Uterus (tissue), 4 donors: Measurements from ENCODE around the gene REG4. TPM values are rescaled to one million over a fixed set of nuclear protein-coding genes. Genes with fewer than 3 reads are reported as not detected.

Source experiments
- DNase-seq, 2 donors: peaks; one replicate each; pipeline ENCODE4 v3.0.0-alpha.2; 2019 to 2020
- H3K27ac ChIP-seq, 2 donors: fragments of 200-600 bp; sonication (generic); 1 replicate in 1 of 2; 2 replicates in 1 of 2; pipeline ENCODE4 v1.5.1; 2016 to 2018
- H3K27me3 ChIP-seq, 2 donors: fragments of 200-600 bp; sonication (generic); one replicate each; pipeline ENCODE4 v1.5.1; 2018 to 2019; ENCODE audit warnings: control low read depth in 1 of 2
- H3K36me3 ChIP-seq, 2 donors: fragments of 200-600 bp; sonication (generic); one replicate each; pipeline ENCODE4 v1.5.1; 2019; ENCODE audit warnings: control low read depth in 1 of 2
- H3K4me1 ChIP-seq, 2 donors: fragments of 200-600 bp; sonication (generic); one replicate each; pipeline ENCODE4 v1.5.1; 2018 to 2019; ENCODE audit warnings: control low read depth in 1 of 2
- H3K4me3 ChIP-seq, 2 donors: fragments of 200-600 bp; sonication (generic); 1 replicate in 1 of 2; 2 replicates in 1 of 2; pipeline ENCODE4 v1.5.1; 2018 to 2019; ENCODE audit warnings: mild to moderate bottlenecking in 1 of 2
- H3K9me3 ChIP-seq, 2 donors: fragments of 200-600 bp; sonication (generic); one replicate each; pipeline ENCODE4 v1.5.1; 2019; ENCODE audit warnings: control low read depth in 1 of 2
- POLR2A ChIP-seq, 2 donors: fragments of 450-650 bp; IDR thresholded peaks; one replicate each; pipeline ENCODE4 v1.6.1; 2016; ENCODE audit warnings: antibody characterized with exemption in 2 of 2, mild to moderate bottlenecking in 1 of 2, moderate library complexity in 1 of 2
- intact Hi-C: fragments of 100-400 bp; cut with DNase I; formaldehyde crosslinking; loops from one replicate; pipeline ENCODE4 v1.15.1; 2023; ENCODE audit warnings: low total_unique reads
- total RNA-seq, 4 donors: library from RNA; depleted of rRNA in 3 of 4; stranded (reverse); fragments of >200 nt in 3 of 4; gene quantifications; one replicate each; pipeline versions ENCODE4 v1.1.0 to v1.2.4, GENCODE V29; 2014 to 2023
- TF ChIP-seq, protein P1 (sequence below), 4 experiments: fragments of 200-600 bp in 2 of 4; fragments of 450-650 bp in 2 of 4; sonication (generic) in 2 of 4; IDR thresholded peaks; one replicate each; pipeline ENCODE4 v1.5.1; 2016 to 2019; ENCODE audit warnings: antibody characterized with exemption in 4 of 4, mild to moderate bottlenecking in 2 of 4, moderate library complexity in 1 of 4
- donor health status: DM: yes; HTN: yes; CAD: no.

REG4 gene
- total RNA-seq, 4 donors from 2014 or later = not detected

DNA sequence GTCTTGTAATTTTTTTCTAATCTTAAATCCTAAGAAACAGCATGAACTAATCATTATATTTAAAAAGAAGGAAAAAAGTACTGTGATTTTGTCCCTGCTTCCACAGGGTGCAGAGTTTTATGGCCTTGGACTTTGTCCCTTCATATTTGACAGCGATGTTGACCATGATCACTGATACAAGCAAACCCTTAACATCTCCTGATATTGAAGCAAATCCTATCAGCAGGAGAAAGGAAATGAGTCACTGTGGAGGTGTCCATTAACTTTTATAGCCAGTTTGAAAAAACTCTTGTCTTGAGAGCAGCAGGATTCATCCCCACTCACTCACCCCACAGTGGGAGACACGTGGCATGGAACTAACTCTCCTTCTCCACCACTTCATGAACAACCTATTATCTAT, 5.1 kb upstream of the REG4 start:
- TF ChIP-seq, protein P1, sequence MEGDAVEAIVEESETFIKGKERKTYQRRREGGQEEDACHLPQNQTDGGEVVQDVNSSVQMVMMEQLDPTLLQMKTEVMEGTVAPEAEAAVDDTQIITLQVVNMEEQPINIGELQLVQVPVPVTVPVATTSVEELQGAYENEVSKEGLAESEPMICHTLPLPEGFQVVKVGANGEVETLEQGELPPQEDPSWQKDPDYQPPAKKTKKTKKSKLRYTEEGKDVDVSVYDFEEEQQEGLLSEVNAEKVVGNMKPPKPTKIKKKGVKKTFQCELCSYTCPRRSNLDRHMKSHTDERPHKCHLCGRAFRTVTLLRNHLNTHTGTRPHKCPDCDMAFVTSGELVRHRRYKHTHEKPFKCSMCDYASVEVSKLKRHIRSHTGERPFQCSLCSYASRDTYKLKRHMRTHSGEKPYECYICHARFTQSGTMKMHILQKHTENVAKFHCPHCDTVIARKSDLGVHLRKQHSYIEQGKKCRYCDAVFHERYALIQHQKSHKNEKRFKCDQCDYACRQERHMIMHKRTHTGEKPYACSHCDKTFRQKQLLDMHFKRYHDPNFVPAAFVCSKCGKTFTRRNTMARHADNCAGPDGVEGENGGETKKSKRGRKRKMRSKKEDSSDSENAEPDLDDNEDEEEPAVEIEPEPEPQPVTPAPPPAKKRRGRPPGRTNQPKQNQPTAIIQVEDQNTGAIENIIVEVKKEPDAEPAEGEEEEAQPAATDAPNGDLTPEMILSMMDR (IDR thresholded peaks at IDR 0.05) = no peak
- TF ChIP-seq POLR2A (IDR thresholded peaks at IDR 0.05) = no peak
- H3K27me3 ChIP-seq = no peaks in the 10 kb centered on the region
- no peak for DNase-seq
- H3K36me3 ChIP-seq = no peaks in the 10 kb centered on the region
- H3K27ac ChIP-seq = no peak overlapping the region
- H3K4me1 ChIP-seq = no peaks in the 10 kb centered on the region
- H3K9me3 ChIP-seq = no peaks in the 10 kb centered on the region
- H3K4me3 ChIP-seq = no peak overlapping the region
- intact Hi-C loops = no loop called here

DNA sequence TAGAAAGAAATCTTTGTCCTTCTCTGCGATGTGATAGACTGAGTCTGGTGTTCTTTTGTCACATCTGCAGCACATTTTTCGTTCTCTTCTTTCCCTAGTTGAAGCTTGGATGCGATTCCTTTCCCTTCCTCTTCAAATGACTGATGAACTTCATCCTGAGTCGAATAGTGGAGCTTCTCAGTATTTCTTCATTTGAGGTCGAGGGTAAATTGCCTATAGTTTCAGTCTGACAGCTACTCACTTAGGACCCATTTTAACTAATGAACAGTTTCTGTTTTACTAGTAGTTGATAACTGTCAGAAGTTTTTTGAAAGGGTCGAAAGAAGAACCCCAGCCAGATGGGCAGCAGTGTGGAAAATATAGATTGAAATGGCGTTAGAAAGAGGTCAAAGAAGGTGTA, 4.7 kb upstream of the REG4 start:
- no peaks in the 10 kb centered on the region for H3K36me3 ChIP-seq
- no peaks in the 10 kb centered on the region for H3K9me3 ChIP-seq
- no peak for DNase-seq
- no peaks in the 10 kb centered on the region for H3K27me3 ChIP-seq
- intact Hi-C loops = no loop called here
- no peaks in the 10 kb centered on the region for H3K4me1 ChIP-seq
- H3K27ac ChIP-seq = no peak overlapping the region
- TF ChIP-seq, protein P1 (IDR thresholded peaks at IDR 0.05) = no peak
- no peak overlapping the region for H3K4me3 ChIP-seq

DNA sequence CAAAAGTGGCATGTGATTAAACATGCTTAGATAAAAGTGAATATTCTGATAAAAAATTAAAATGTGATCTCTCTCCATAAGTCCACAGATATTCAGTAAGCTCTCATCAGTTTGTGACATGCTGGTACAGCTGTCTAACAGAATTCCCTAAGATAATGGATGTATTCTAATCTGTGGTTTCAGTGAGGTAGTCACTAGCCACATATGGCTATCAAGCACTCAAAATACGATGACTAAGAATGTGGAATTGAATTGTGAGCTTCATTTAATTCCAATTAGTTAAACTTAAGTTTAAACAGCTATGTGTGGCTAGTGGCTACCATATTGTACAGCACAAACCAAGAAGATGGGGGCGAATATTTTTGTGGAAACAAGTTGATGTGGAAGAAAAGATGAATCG, 4.1 kb upstream of the REG4 start:
- no peak for TF ChIP-seq POLR2A (IDR thresholded peaks at IDR 0.05)
- TF ChIP-seq, protein P1 (IDR thresholded peaks at IDR 0.05) = no peak
- H3K36me3 ChIP-seq = no peaks in the 10 kb centered on the region
- no peaks in the 10 kb centered on the region for H3K9me3 ChIP-seq
- H3K27ac ChIP-seq = no peak overlapping the region
- intact Hi-C loops = no loop called here
- H3K4me1 ChIP-seq = no peaks in the 10 kb centered on the region
- H3K4me3 ChIP-seq = no peak overlapping the region
- H3K27me3 ChIP-seq = no peaks in the 10 kb centered on the region
- DNase-seq = no peak

DNA sequence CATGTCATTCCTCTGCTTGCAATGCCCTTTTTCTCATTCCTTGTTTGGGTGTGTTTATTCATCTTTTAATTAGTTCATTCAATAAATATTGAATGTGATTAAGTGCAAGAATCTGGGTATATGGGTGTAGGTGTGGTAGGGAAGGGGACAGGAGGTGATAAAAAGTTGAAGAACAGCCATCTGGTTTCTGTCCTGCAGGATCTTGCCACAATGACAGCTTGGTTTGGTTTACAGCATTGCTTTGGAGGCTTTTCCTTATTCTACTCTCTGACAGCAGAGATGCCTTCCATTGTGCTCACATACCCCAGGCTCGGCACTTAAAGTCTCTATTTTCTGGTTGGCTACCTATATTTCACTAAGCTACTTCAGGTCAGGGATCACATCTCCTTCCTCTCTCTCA, 3.0 kb upstream of the REG4 start:
- Histone ChIP-seq H3K36me3 (no peaks in the 10 kb centered on the region), H3K9me3 (no peaks in the 10 kb centered on the region), H3K27ac (no peak overlapping the region), H3K4me1 (no peaks in the 10 kb centered on the region), H3K4me3 (no peak overlapping the region), H3K27me3 (no peaks in the 10 kb centered on the region)
- intact Hi-C loops = no loop called here
- TF ChIP-seq POLR2A (IDR thresholded peaks at IDR 0.05) = no peak
- TF ChIP-seq, protein P1 (IDR thresholded peaks at IDR 0.05) = no peak
- DNase-seq = no peak

DNA sequence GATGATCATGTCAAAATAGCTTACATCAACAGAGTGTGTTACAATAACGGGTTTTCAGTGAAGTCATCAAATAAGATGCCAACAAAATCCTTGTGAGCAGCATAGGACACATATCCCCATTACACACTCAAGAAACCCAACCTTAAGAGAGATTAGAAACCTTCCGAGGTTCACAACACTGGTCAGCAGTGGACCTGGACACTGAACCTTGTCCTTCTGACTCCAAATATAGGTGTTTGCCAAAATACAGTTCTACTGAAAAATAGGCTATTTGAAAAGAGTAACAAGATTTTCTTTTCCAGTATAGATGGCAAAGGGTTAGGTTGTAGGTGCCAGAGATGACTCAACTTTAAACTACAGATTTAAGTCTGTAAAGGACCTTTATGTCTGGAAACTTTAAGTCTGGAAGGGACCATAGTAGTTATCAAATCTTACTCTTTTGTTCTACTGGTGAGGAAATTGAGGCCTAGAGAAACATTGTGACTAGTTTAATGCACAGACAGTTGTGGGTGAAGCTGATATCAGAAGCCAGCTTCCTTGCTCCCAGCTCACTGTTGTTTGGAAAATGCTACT, 811 bp upstream of the REG4 start:
- intact Hi-C loops = no loop called here
- Histone ChIP-seq H3K4me3 (no peak overlapping the region), H3K4me1 (no peaks in the 10 kb centered on the region), H3K9me3 (no peaks in the 10 kb centered on the region), H3K27ac (no peak overlapping the region), H3K27me3 (no peaks in the 10 kb centered on the region), H3K36me3 (no peaks in the 10 kb centered on the region)
- TF ChIP-seq, protein P1 (IDR thresholded peaks at IDR 0.05) = no peak
- no peak for TF ChIP-seq POLR2A (IDR thresholded peaks at IDR 0.05)
- DNase-seq = no peak
